B cell (primary cell): ENCODE results near the gene AFF3.

Source experiments
- EZH2 ChIP-seq: IDR thresholded peaks from 2 replicates; pipeline ENCODE4 v1.6.1; 2012; ENCODE audit warnings: borderline replicate concordance, low read depth, mild to moderate bottlenecking, moderate library complexity, low read length; ENCODE audit not compliant: insufficient read depth, poor library complexity, severe bottlenecking
- TF ChIP-seq, protein P1 (sequence below): fragments of 200-600 bp; IDR thresholded peaks from one replicate; pipeline ENCODE4 v1.8.0; 2022; ENCODE audit warnings: antibody characterized with exemption, mild to moderate bottlenecking

- TF ChIP-seq, protein P1, sequence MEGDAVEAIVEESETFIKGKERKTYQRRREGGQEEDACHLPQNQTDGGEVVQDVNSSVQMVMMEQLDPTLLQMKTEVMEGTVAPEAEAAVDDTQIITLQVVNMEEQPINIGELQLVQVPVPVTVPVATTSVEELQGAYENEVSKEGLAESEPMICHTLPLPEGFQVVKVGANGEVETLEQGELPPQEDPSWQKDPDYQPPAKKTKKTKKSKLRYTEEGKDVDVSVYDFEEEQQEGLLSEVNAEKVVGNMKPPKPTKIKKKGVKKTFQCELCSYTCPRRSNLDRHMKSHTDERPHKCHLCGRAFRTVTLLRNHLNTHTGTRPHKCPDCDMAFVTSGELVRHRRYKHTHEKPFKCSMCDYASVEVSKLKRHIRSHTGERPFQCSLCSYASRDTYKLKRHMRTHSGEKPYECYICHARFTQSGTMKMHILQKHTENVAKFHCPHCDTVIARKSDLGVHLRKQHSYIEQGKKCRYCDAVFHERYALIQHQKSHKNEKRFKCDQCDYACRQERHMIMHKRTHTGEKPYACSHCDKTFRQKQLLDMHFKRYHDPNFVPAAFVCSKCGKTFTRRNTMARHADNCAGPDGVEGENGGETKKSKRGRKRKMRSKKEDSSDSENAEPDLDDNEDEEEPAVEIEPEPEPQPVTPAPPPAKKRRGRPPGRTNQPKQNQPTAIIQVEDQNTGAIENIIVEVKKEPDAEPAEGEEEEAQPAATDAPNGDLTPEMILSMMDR: no peak
- TF ChIP-seq EZH2: no peak
These were observed 47.0 kb upstream of the AFF3 start for GRCh38 chr2:100189387-100189786.
